ENCODE data around the gene AQP2. TPM values are rescaled to one million over a fixed set of nuclear protein-coding genes. Genes with fewer than 3 reads are reported as not detected.

The AQP2 gene
- total and polyA plus RNA-seq, 2 of the 13 experiments (the other 11 are each of a cell fraction or from before 2014, with no cell fraction given), result not detected

DNA sequence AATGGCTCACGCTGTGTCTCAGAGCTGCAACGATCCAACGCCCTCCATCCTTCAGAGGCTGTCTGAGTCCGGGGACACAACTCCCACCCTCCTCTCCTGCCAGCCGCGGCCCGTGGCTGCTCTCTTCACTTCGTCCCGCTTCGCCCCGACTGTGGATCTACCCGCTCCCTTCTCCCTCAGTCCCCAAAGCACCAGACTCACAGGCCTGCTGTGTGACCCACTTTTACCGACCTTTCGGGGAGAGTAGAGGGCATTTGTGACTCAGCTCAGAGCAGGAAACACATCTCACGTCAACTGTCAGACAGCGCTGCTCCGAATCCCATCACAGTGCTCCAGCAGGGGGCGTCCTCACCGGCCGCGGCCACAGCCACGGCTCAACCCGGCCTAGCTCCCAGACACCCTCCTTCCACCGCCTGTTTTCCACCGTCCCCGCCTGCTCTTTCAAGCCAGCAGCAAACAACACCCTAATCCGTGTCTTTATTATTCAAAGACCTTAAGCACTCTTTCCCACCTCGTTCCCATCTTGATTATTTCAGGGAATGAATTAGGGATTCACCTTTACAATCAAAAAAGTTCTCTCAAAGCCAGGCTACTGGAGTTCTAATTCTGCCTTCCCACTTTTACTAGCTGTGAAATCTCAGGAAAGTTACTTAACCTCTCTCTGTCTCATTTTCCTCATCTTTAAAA is 5.0 kb upstream of the AQP2 start (continued):
- peak; percentile 41; the same call in 1 of the 2 replicates for TF ChIP-seq MEIS1 (CRISPR knock-in tag; IDR thresholded peaks at IDR 0.05; ENCODE audit: borderline replicate concordance)
- no peak for TF ChIP-seq CEBPB (IDR thresholded peaks at IDR 0.05; ENCODE audit: borderline replicate concordance, low read depth, low read length)
- TF ChIP-seq ETV6 (CRISPR knock-in tag; conservative IDR thresholded peaks at IDR 0.05), result no peak
- no peak for TF ChIP-seq TBL1XR1 (IDR thresholded peaks at IDR 0.05; ENCODE audit: borderline replicate concordance, low read length, partially characterized antibody)
- no peak for TF ChIP-seq ZNF781 (CRISPR knock-in tag; IDR thresholded peaks at IDR 0.05; ENCODE audit: borderline replicate concordance, not compliant biosample characterization)
- TF ChIP-seq, protein P1, sequence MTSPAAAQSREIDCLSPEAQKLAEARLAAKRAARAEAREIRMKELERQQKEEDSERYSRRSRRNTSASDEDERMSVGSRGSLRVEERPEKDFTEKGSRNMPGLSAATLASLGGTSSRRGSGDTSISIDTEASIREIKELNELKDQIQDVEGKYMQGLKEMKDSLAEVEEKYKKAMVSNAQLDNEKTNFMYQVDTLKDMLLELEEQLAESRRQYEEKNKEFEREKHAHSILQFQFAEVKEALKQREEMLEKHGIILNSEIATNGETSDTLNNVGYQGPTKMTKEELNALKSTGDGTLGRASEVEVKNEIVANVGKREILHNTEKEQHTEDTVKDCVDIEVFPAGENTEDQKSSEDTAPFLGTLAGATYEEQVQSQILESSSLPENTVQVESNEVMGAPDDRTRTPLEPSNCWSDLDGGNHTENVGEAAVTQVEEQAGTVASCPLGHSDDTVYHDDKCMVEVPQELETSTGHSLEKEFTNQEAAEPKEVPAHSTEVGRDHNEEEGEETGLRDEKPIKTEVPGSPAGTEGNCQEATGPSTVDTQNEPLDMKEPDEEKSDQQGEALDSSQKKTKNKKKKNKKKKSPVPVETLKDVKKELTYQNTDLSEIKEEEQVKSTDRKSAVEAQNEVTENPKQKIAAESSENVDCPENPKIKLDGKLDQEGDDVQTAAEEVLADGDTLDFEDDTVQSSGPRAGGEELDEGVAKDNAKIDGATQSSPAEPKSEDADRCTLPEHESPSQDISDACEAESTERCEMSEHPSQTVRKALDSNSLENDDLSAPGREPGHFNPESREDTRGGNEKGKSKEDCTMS (CRISPR knock-in tag; conservative IDR thresholded peaks at IDR 0.05), result no peak
- 0 out of 2 replicates have a peak, but pooled peaks have one; percentile 27 for TF ChIP-seq CREM (IDR thresholded peaks at IDR 0.05)
- TF ChIP-seq CREM (CRISPR knock-in tag; IDR thresholded peaks at IDR 0.05), result no peak
- TF ChIP-seq ARNT2 (CRISPR knock-in tag; IDR thresholded peaks at IDR 0.05; ENCODE audit: low read depth), result no peak
- TF ChIP-seq SOX5 (CRISPR knock-in tag; IDR thresholded peaks at IDR 0.05; ENCODE audit: borderline replicate concordance), result no peak
- TF ChIP-seq, protein P2, sequence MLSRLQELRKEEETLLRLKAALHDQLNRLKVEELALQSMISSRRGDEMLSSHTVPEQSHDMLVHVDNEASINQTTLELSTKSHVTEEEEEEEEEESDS (CRISPR knock-in tag; IDR thresholded peaks at IDR 0.05; ENCODE audit: borderline replicate concordance), result no peak
- no peak for TF ChIP-seq SIN3A (IDR thresholded peaks at IDR 0.05; ENCODE audit: borderline replicate concordance, low read depth, low read length)
- TF ChIP-seq, protein P3, sequence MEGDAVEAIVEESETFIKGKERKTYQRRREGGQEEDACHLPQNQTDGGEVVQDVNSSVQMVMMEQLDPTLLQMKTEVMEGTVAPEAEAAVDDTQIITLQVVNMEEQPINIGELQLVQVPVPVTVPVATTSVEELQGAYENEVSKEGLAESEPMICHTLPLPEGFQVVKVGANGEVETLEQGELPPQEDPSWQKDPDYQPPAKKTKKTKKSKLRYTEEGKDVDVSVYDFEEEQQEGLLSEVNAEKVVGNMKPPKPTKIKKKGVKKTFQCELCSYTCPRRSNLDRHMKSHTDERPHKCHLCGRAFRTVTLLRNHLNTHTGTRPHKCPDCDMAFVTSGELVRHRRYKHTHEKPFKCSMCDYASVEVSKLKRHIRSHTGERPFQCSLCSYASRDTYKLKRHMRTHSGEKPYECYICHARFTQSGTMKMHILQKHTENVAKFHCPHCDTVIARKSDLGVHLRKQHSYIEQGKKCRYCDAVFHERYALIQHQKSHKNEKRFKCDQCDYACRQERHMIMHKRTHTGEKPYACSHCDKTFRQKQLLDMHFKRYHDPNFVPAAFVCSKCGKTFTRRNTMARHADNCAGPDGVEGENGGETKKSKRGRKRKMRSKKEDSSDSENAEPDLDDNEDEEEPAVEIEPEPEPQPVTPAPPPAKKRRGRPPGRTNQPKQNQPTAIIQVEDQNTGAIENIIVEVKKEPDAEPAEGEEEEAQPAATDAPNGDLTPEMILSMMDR (CRISPR knock-in tag; IDR thresholded peaks at IDR 0.05), result peak; percentile 94
- TF ChIP-seq NCOA5 (CRISPR knock-in tag; IDR thresholded peaks at IDR 0.05), result no peak
- peak; percentile 42; the same call in 1 of the 2 replicates for TF ChIP-seq GABPB1 (CRISPR knock-in tag; IDR thresholded peaks at IDR 0.05)
- no peak for TF ChIP-seq HHEX (CRISPR knock-in tag; IDR thresholded peaks at IDR 0.05)
- TF ChIP-seq ZNF230 (CRISPR knock-in tag; IDR thresholded peaks at IDR 0.05), result no peak
- no peak for TF ChIP-seq ZNF451 (CRISPR knock-in tag; IDR thresholded peaks at IDR 0.05)
- TF ChIP-seq, protein P4, sequence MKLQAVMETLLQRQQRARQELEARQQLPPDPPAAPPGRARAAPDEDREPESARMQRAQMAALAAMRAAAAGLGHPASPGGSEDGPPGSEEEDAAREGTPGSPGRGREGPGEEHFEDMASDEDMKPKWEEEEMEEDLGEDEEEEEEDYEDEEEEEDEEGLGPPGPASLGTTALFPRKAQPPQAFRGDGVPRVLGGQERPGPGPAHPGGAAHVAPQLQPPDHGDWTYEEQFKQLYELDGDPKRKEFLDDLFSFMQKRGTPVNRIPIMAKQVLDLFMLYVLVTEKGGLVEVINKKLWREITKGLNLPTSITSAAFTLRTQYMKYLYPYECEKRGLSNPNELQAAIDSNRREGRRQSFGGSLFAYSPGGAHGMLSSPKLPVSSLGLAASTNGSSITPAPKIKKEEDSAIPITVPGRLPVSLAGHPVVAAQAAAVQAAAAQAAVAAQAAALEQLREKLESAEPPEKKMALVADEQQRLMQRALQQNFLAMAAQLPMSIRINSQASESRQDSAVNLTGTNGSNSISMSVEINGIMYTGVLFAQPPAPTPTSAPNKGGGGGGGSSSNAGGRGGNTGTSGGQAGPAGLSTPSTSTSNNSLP (IDR thresholded peaks at IDR 0.05; ENCODE audit: low read depth, low read length), result no peak
- TF ChIP-seq ZNF788 (CRISPR knock-in tag; IDR thresholded peaks at IDR 0.05; ENCODE audit: borderline replicate concordance), result peak; percentile 41; the same call in 1 of the 2 replicates
- no peak for TF ChIP-seq POLR2A (IDR thresholded peaks at IDR 0.05; ENCODE audit: insufficient read depth in 1 of 2, low read depth in 2 of 2, low read length in 2 of 2)
- TF ChIP-seq, protein P5, sequence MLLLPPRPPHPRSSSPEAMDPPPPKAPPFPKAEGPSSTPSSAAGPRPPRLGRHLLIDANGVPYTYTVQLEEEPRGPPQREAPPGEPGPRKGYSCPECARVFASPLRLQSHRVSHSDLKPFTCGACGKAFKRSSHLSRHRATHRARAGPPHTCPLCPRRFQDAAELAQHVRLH (CRISPR knock-in tag; IDR thresholded peaks at IDR 0.05; ENCODE audit: borderline replicate concordance, low read depth), result peak; percentile 55; the same call in 1 of the 2 replicates

Data from HepG2 (cell line).